Measurements from ENCODE around the gene METTL4. TPM values are rescaled to one million over a fixed set of nuclear protein-coding genes. Genes with fewer than 3 reads are reported as not detected.

Gene METTL4
- total RNA-seq (10 to 100 TPM; 15.1 to 27.7 (median 21.4) TPM), total RNA-seq (12.6 to 44.0 (median 26.4) reads per million in 29 experiments)
- total RNA-seq (2013): 21.9 TPM

- peak; percentile 62 to 93 (median 78) for DNase-seq
- Mint-ChIP-seq H3K9me3 (no peaks in the 10 kb centered on the region), H3K27me3 (no peaks in the 10 kb centered on the region), H3K36me3 (peaks cover 7% of the 10 kb centered on the region), H3K4me1 (peaks cover 58 to 70% (median 69%) of the 10 kb centered on the region in 3 donors), H3K27ac (peak within 1 kb of the TSS; percentile 99 to 100), H3K4me3 (peak within 1 kb of the TSS; percentile 98 to 100 (median 99))
- Histone ChIP-seq H3K4me3 (ENCODE audit: control insufficient read depth in 1 of 2, extremely low read depth in 1 of 2, low read length in 1 of 2) (peak within 1 kb of the TSS; percentile 79 to 93), H3K9me3 (no peaks in the 10 kb centered on the region), H3K27me3 (replicated peaks in 1 of 2; ENCODE audit: control insufficient read depth in 2 of 2, extremely low read depth in 1 of 2, insufficient read depth in 2 of 2, low read length in 1 of 2) (no peaks in the 10 kb centered on the region), H3K36me3 (ENCODE audit: control insufficient read depth in 2 of 2, extremely low read depth in 1 of 2, insufficient read depth in 1 of 2, low read length in 1 of 2) (peaks cover 0 to 8% of the 10 kb centered on the region in 2 donors), H3K4me1 (ENCODE audit: control insufficient read depth in 1 of 2, extremely low read depth in 1 of 2, insufficient read depth in 2 of 2, low read length in 2 of 2) (peaks cover 21 to 23% of the 10 kb centered on the region in 2 experiments), H3K27ac (ENCODE audit: low read length) (peak within 1 kb of the TSS; percentile 98)
- peak; percentile 81 to 88 (median 86) for ATAC-seq (replicated peaks in 1 of 4)
- CTCF ChIA-PET: interaction anchor here (0.5 to 2.0 kb wide), 9 partner anchors 15 to 501 kb away, joined by 3 to 19 read pairs (median 3); no protein-coding TSS in a partner anchor
- POLR2A ChIA-PET: interaction anchor here (0.7 to 1.8 kb wide), 8 partner anchors 34 to 119 kb away, joined by 3 to 6 read pairs (median 4); partner anchors contain the start of gene SMCHD1 (in 1 of the 2)
- under 1% methylated on average over 55 of the region's 55 CpGs for WGBS (ENCODE audit: insufficient coverage)
Measured at GRCh38 chr18:2571200-2572170, at the start of gene METTL4, which contains the start of gene NDC80. Gene METTL4 (minus strand): TSS chr18:2571505. CDS start chr18:2567216, 4,289 bp downstream. Gene NDC80 (plus strand): TSS chr18:2571557. CDS start chr18:2572986, 1,429 bp downstream.

- H3K9me3 Mint-ChIP-seq: peaks cover 2 to 10% (median 4%) of the 10 kb centered on the region in 3 donors
- H3K4me1 Mint-ChIP-seq: peaks cover 0 to 4% (median 0%) of the 10 kb centered on the region in 3 donors
- ATAC-seq (replicated peaks in 1 of 4) (no peak), DNase-seq (no peak)
- no peak overlapping the region for H3K4me3 Mint-ChIP-seq
- no peak overlapping the region for H3K27ac Mint-ChIP-seq
- Histone ChIP-seq H3K4me3 (ENCODE audit: control insufficient read depth in 1 of 2, extremely low read depth in 1 of 2, low read length in 1 of 2) (no peak overlapping the region), H3K4me1 (ENCODE audit: control insufficient read depth in 1 of 2, extremely low read depth in 1 of 2, insufficient read depth in 2 of 2, low read length in 2 of 2) (no peaks in the 10 kb centered on the region), H3K9me3 (no peaks in the 10 kb centered on the region), H3K27ac (ENCODE audit: low read length) (no peak overlapping the region), H3K36me3 (ENCODE audit: control insufficient read depth in 2 of 2, extremely low read depth in 1 of 2, insufficient read depth in 1 of 2, low read length in 1 of 2) (no peaks in the 10 kb centered on the region), H3K27me3 (replicated peaks in 1 of 2; ENCODE audit: control insufficient read depth in 2 of 2, extremely low read depth in 1 of 2, insufficient read depth in 2 of 2, low read length in 1 of 2) (no peaks in the 10 kb centered on the region)
- WGBS (ENCODE audit: insufficient coverage): no CpG with 5 or more reads among the region's 4 CpGs
- peaks cover 18% of the 10 kb centered on the region for H3K36me3 Mint-ChIP-seq
- POLR2A ChIA-PET: interaction anchor here in 1 of 2 donors (0.5 kb wide), 1 partner anchor 10 kb away, joined by 7 read pairs; no protein-coding TSS in a partner anchor
- CTCF ChIA-PET: no interaction called here
- H3K27me3 Mint-ChIP-seq: no peaks in the 10 kb centered on the region
Measured at GRCh38 chr18:2618009-2618408, 46.7 kb upstream of the METTL4 start.

GRCh38 chr18:2617401-2617998 lies 46.2 kb upstream of the METTL4 start:
- POLR2A ChIA-PET: interaction anchor here in 1 of 2 donors (0.5 kb wide), 1 partner anchor 9 kb away, joined by 7 read pairs; no protein-coding TSS in a partner anchor

GRCh38 chr18:2612996-2613395 lies 41.7 kb upstream of the METTL4 start:
- WGBS (ENCODE audit: insufficient coverage): no CpG with 5 or more reads among the region's 1 CpG
- peaks cover 13 to 26% (median 17%) of the 10 kb centered on the region in 3 donors for H3K4me1 Mint-ChIP-seq
- Histone ChIP-seq H3K27me3 (replicated peaks in 1 of 2; ENCODE audit: control insufficient read depth in 2 of 2, extremely low read depth in 1 of 2, insufficient read depth in 2 of 2, low read length in 1 of 2) (no peaks in the 10 kb centered on the region), H3K4me3 (ENCODE audit: control insufficient read depth in 1 of 2, extremely low read depth in 1 of 2, low read length in 1 of 2) (no peak overlapping the region), H3K9me3 (no peaks in the 10 kb centered on the region), H3K4me1 (ENCODE audit: control insufficient read depth in 1 of 2, extremely low read depth in 1 of 2, insufficient read depth in 2 of 2, low read length in 2 of 2) (peaks cover 0 to 6% of the 10 kb centered on the region in 2 experiments), H3K36me3 (ENCODE audit: control insufficient read depth in 2 of 2, extremely low read depth in 1 of 2, insufficient read depth in 1 of 2, low read length in 1 of 2) (no peaks in the 10 kb centered on the region), H3K27ac (ENCODE audit: low read length) (no peak overlapping the region)
- ChIA-PET POLR2A (interaction anchor here in 1 of 2 donors (0.6 kb wide), 1 partner anchor 20 kb away, joined by 3 read pairs; no protein-coding TSS in a partner anchor), CTCF (no interaction called here)
- H3K27ac Mint-ChIP-seq: no peak overlapping the region
- H3K27me3 Mint-ChIP-seq: no peaks in the 10 kb centered on the region
- no peak overlapping the region for H3K4me3 Mint-ChIP-seq
- peaks cover 2 to 10% (median 4%) of the 10 kb centered on the region in 3 donors for H3K9me3 Mint-ChIP-seq
- no peak for DNase-seq
- no peak for ATAC-seq (replicated peaks in 1 of 4)
- H3K36me3 Mint-ChIP-seq: peaks cover 31% of the 10 kb centered on the region

More at GRCh38 chr18:2617401-2617998, 46.2 kb upstream of the METTL4 start:
- H3K9me3 ChIP-seq: no peaks in the 10 kb centered on the region
- H3K36me3 ChIP-seq (ENCODE audit: control insufficient read depth in 2 of 2, extremely low read depth in 1 of 2, insufficient read depth in 1 of 2, low read length in 1 of 2): no peaks in the 10 kb centered on the region
- Mint-ChIP-seq H3K4me1 (peaks cover 0 to 4% (median under 1%) of the 10 kb centered on the region in 3 donors), H3K9me3 (peaks cover 2 to 10% (median 4%) of the 10 kb centered on the region in 3 donors), H3K4me3 (no peak overlapping the region), H3K36me3 (peaks cover 22% of the 10 kb centered on the region), H3K27ac (peak overlapping the region; percentile 8 to 36), H3K27me3 (no peaks in the 10 kb centered on the region)
- DNase-seq (no peak), ATAC-seq (replicated peaks in 1 of 4) (no peak)
- 44% methylated on average over 1 of the region's 4 CpGs for WGBS (ENCODE audit: insufficient coverage)
- H3K27ac ChIP-seq (ENCODE audit: low read length): no peak overlapping the region
- H3K4me3 ChIP-seq (ENCODE audit: control insufficient read depth in 1 of 2, extremely low read depth in 1 of 2, low read length in 1 of 2): no peak overlapping the region
- H3K27me3 ChIP-seq (replicated peaks in 1 of 2; ENCODE audit: control insufficient read depth in 2 of 2, extremely low read depth in 1 of 2, insufficient read depth in 2 of 2, low read length in 1 of 2): no peaks in the 10 kb centered on the region
- CTCF ChIA-PET: interaction anchor here in 1 of 2 donors (1.1 kb wide), 1 partner anchor 19 kb away, joined by 3 read pairs; no protein-coding TSS in a partner anchor
- H3K4me1 ChIP-seq (ENCODE audit: control insufficient read depth in 1 of 2, extremely low read depth in 1 of 2, insufficient read depth in 2 of 2, low read length in 2 of 2): no peaks in the 10 kb centered on the region

- CTCF ChIA-PET: interaction anchor here in 1 of 2 donors (0.6 kb wide), 1 partner anchor 41 kb away, joined by 6 read pairs; no protein-coding TSS in a partner anchor
- no peak overlapping the region for H3K4me3 Mint-ChIP-seq
- H3K4me3 ChIP-seq (ENCODE audit: control insufficient read depth in 1 of 2, extremely low read depth in 1 of 2, low read length in 1 of 2): no peak overlapping the region
- H3K4me1 Mint-ChIP-seq: peaks cover 26 to 37% (median 31%) of the 10 kb centered on the region in 3 donors
- H3K27me3 ChIP-seq (replicated peaks in 1 of 2; ENCODE audit: control insufficient read depth in 2 of 2, extremely low read depth in 1 of 2, insufficient read depth in 2 of 2, low read length in 1 of 2): no peaks in the 10 kb centered on the region
- POLR2A ChIA-PET: no interaction called here
- WGBS (ENCODE audit: insufficient coverage): 100% methylated on average over 2 of the region's 5 CpGs
- H3K27ac ChIP-seq (ENCODE audit: low read length): no peak overlapping the region
- no peaks in the 10 kb centered on the region for H3K36me3 ChIP-seq (ENCODE audit: control insufficient read depth in 2 of 2, extremely low read depth in 1 of 2, insufficient read depth in 1 of 2, low read length in 1 of 2)
- peaks cover 2 to 10% (median 4%) of the 10 kb centered on the region in 3 donors for H3K9me3 Mint-ChIP-seq
- no peaks in the 10 kb centered on the region for H3K9me3 ChIP-seq
- no peaks in the 10 kb centered on the region for H3K27me3 Mint-ChIP-seq
- DNase-seq (no peak), ATAC-seq (replicated peaks in 1 of 4) (no peak)
- peak overlapping the region in 1 of 2 donors; percentile 34 for H3K27ac Mint-ChIP-seq
- peaks cover 0 to 20% of the 10 kb centered on the region in 2 experiments for H3K4me1 ChIP-seq (ENCODE audit: control insufficient read depth in 1 of 2, extremely low read depth in 1 of 2, insufficient read depth in 2 of 2, low read length in 2 of 2)
- peaks cover 23% of the 10 kb centered on the region for H3K36me3 Mint-ChIP-seq
Measured at GRCh38 chr18:2610549-2610948, 39.2 kb upstream of the METTL4 start.

All from T-cell (primary cell).